ENCODE results near the gene OSTF1.

OSTF1 gene, protein sequence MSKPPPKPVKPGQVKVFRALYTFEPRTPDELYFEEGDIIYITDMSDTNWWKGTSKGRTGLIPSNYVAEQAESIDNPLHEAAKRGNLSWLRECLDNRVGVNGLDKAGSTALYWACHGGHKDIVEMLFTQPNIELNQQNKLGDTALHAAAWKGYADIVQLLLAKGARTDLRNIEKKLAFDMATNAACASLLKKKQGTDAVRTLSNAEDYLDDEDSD

DNA sequence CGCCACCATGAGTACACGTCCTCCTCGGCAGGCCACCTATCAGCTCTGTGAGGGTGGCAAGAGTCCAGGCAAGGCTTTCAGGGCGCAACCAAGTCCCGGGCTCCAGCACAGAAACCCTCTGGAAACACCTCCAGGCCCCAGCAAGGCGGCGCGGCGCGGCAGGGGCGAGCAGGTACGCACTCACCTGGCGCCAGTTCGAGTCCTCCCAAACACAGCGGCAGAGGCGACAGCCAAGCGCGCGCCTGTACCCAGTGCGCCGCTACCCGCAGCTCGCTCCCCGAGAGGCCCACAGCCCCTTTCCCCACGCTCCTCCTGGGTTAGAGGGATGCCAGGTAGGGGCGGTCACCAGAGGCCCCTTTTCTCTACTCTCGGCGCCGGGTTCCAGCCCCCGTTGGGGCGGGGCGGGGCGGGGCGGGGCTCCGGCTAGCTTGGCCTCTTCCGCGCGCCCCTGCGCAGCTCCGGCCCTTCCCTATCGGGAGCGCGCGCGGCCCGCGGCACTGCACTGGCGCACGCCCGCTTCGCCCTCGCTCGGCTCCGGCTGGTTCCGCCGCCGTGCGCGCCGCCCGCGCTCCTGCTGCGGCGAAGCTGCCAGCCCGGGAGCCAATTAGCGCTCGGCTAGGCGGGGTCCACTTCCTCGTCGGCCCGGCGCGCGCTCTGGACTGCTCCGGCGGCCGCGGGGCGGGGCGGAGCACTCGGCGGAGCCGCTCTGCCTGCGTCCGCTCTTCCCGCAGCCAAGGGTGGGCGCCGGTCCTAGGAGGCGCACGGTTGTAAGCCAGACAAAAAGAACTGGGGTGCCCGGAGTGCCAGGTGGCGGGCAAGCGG is at the start of gene OSTF1, which contains the start of gene NMRK1:
Gene OSTF1 (plus strand): TSS at position 691 of the 822 bp plus-strand sequence. CDS start 179 bp downstream, outside the sequence.
Gene NMRK1 (minus strand): TSS at position 332 of the 822 bp plus-strand sequence. CDS start 5,040 bp downstream, outside the sequence.
- H3K4me3 ChIP-seq: peak within 1 kb of the TSS; percentile 63 to 95 (median 85)
- H3K27ac ChIP-seq: peak within 1 kb of the TSS; percentile 89 to 99 (median 95)

DNA sequence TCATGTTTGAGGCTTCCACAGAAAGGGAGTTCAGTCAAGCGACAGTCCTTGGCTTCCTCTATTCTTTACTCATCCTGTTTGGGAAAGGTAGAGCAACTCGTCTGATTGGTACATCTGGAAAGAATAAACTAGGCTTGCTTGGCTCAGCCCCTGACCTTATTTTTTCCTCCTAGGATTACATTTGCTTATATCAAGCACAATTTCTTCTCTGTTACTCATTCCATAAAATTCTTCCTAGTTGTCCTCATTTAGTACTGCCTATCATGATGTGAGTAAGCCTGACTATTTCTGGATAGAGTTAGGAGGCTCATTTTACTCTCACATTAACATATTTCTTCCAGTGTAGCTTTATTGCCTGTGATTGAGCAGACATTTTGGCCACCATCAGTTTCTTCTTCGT is 49.3 kb upstream of the OSTF1 start:
- Histone ChIP-seq H3K4me3 (no peak overlapping the region), H3K27ac (peak overlapping the region in 3 of 21 experiments; percentile 34 to 67 (median 52))

DNA sequence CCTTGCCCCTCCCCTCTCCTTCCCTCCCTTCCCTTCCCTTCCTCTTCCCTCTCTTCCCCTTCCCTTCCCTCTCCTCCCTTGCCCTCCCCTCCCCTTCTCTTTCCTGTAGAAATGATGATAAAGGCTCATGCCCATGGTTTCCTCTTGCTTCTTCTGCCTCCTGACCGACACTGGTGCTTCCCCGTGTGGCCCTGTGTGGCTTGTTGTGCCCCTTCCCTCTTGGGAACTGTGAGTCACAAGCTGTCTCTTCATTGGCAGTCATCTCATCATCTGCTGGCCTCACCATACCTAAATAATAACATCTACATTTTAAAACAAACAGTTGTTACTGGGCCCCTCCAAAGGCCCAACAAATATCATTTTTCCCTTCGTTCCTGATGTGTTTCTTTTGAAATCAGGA is 48.5 kb upstream of the OSTF1 start:
- Histone ChIP-seq H3K27ac (peak overlapping the region in 4 of 21 experiments; percentile 34 to 67 (median 48)), H3K4me3 (no peak overlapping the region)

DNA sequence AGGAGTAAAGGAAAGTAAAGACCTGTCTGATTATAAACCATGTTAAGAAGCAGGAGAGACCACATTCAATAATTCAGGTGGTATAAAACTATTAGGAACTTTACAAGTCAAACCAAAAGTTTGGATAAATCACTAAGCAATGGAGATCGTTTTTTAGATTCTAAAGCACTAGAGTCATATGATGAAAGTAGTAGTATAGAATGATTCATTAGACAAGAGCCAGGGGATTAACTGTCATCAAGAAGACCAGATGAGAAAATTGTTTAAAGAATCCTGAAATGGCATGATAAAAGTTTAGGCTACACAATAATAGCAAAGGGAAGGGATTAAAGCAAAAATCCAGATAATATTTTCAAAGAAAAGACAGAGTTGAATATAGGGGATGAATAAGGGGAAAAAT is 47.3 kb upstream of the OSTF1 start:
- H3K27ac ChIP-seq: no peak overlapping the region
- H3K4me3 ChIP-seq: no peak overlapping the region

DNA sequence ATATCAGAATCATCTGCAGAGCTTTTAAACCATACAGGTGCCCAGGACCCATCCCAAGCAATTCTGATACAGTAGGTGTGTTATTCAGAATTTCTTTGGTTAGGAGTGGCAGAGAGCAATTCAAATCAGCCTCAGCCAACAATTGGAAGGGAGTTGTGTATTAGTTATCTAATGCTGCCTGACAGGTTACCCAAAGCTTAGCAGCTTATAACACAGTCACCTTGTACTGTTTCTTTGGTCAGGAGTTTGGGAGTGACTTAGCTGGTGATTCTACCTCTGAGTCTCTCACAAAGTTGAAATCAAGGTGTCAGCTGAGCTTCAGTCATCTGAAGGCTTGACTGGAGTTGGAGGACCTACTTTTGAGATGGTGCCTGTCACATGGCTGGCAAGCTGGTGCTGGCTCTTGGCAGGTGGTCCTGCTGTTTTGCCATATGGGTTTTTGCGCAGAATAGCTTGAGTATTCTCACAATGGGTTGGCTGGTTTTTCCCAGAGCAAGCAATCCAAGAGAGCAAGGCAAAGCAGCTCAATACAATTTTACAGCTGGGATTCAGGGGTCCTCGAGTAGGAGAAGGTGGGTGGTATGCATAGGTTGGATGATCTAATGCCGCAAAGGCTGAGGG is 41.5 kb upstream of the OSTF1 start:
- Histone ChIP-seq H3K27ac (no peak overlapping the region), H3K4me3 (no peak overlapping the region)

DNA sequence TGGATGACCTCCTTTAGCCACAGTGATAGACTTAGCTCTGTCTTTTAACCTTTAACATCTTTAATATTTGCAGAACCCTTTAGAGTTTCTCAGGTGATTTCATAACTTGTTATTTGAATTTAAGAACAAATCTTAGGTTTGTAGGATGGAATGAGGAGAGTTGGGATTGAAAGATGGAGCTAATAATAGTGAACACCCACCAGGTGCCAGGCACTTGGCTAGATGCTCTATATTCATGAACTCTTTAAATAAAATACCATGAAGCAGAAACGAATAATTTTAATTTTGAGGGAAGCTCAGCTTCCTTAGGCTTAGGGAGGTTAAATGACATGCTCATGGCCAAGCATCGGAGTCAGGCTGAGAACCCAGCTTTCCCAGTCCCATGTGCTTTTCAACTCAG is 40.8 kb upstream of the OSTF1 start:
- Histone ChIP-seq H3K27ac (no peak overlapping the region), H3K4me3 (no peak overlapping the region)

DNA sequence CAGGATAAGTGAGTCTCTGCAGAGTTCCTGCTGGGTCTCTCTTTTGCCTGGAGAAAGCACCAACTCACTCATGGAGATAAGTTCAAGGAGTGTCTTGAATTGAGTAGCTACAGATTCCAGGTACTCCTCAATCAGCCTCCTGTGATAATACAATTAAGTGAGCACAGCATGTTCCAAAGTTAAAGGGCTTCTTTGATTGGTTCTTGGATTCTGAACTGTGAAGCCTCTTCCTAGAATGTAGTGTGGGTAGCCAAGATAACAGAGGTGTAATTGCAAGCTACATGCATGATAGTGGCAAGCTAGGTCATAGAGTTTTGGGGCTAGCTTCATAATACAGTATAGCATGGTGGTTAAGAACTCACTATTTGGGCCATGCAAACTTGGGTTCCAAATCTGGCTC is 37.0 kb upstream of the OSTF1 start:
- Histone ChIP-seq H3K4me3 (no peak overlapping the region), H3K27ac (no peak overlapping the region)

DNA sequence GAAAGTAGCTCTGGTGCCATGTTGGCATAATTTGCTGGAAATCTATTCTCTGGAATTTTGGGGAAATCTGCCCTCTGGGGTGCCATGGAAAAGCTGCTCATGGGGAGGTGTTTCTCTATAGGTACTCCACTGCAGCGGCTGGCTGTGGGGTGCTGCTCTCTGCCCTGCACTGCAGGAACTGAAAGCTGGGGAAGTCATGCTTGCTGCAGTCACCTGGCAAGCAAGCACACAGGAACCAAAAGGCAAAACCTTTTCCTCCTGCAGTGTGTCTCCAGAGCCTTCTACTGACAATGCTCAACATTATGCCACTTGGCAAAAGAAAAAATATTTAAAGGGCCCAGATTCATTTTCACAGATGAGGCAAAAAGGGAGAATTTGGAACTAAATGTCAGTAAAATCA is 34.4 kb upstream of the OSTF1 start:
- H3K4me3 ChIP-seq: no peak overlapping the region
- no peak overlapping the region for H3K27ac ChIP-seq

DNA sequence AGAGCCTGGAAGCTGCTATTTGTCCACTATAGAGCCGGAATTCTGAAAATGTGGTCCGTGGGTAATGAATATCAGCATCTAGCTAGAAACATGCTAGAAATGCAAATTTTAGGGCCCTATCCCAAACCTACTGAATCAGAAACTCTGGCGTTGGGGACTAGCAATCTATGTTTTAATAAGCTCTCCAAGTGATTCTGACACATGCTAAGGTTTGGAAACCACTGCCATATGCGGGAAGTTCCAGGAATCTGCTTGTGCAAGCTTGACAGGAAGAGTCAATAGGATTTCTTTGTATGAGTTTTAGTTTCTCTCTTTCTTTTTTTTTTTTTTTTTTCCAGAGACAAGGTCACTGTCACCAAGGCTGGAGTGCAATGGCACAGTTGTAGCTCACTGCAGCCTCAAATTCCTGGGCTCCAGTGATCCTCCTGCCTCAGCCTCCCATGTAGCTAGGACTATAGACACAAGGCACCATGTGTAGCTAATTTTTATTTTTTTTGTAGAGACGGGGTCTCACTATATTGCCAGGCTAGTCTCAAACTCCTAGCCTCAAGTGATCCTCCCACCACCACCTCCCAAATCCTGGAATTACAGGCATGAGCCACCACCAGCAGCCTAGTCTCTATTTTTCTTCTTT is 33.8 kb upstream of the OSTF1 start:
- no peak overlapping the region for H3K27ac ChIP-seq
- H3K4me3 ChIP-seq: no peak overlapping the region

DNA sequence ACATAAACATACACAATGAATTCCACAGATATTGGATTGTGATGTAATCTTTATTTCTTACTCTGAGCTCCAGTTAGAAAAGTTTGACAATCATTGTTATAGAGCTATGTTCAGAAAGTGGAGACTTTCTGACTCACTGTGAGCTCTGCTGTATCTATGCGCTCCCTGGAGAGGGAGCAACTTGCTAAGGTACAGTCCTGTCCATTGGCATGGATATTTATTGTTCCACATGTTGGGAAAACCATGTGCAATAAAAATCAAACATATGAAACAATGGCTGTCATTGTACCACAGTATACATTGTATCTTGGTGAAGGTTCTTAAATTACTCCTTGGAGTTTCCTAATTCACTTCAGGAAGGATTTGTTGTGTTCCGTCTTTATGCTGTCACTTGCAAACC is 27.1 kb upstream of the OSTF1 start:
- H3K27ac ChIP-seq: no peak overlapping the region
- no peak overlapping the region for H3K4me3 ChIP-seq

DNA sequence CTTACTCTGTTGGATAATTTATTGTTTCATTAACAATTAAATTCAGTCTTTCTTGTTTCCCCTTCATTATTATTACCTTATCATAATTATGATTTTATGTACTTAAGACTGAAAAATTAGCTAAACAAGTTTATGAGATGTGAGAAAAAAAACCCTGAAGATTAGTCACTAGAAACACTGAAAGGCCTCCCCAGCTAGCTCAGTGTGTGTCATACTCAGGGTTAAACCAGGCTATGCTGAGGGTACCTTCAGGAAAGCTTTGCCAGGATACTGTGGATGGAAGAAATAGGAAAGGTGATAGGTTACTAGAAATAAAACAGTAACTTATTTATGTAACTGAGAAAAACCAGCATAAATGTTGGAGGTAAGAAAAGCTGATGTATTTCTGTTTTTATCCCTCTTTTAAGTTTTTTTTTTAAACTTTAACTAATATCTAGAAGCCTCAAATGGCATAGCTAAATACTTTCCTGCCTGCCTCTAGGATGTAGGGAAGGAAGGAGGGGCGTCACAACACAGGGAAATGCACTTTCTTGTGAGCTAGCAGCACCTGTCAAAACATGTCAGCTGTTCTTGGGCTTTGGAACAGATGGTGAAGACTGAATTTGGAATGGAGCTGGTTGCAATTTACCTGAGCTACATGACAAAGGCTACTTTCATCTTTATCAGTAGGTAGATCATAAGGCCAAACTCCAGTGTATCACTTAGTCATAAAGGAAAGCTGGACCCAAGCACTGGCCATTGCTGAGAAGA is 24.6 kb upstream of the OSTF1 start:
- no peak overlapping the region for H3K4me3 ChIP-seq
- peak overlapping the region in 7 of 21 experiments; percentile 23 to 68 (median 42) for H3K27ac ChIP-seq

DNA sequence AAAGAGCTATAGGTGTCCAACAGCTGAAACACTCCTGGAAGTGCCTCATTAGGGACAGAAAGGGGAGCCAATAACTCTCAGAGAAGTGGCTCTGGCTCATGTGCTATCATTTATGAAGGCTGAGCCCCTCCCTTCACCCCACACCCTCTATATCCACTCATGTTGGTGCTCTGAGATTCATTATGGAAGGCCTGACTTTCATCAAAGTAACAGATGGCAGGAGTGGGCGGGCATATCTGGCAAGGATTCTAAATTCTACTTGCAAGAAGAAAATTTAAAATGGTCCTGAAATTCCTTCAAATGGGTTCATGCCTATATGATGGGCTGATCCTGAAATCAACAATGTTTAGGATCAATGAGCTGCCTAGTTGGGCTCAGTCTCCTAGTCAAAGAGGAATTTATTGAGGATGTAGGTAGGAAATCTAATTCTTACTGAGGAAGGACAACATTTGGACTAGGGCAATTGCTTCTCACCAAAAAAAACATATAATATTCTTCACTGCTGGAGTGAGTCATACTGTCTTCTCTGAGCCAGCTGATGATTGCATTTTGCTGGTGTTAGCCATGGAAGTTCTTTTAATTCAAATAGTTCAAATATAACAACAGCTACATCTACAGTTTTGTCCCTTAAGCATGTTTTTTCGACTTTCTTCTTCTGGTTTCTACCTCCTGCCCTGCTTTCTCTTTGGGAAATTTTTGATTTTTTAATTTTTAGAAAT is 23.8 kb upstream of the OSTF1 start:
- H3K27ac ChIP-seq: peak overlapping the region in 9 of 21 experiments; percentile 14 to 68 (median 32)
- H3K4me3 ChIP-seq: no peak overlapping the region

DNA sequence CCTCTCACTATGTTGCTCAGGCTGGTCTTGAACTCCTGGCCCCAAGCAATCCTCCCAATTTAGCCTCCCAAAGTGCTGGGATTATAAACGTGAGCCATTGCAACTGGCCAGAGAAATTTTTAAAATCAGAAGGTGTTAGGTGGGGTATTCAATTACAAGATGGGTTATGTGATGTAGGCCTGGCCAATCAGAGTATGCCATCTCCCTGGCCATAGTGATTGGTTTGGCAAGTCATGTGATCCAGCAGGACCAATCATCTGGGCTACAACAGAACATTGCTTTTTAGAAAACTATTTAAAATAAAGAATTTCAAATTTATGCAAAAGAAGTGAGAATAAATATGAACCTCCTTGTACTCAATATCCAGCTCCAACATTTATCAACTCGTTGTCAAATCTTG is 22.8 kb upstream of the OSTF1 start:
- no peak overlapping the region for H3K4me3 ChIP-seq
- no peak overlapping the region for H3K27ac ChIP-seq

DNA sequence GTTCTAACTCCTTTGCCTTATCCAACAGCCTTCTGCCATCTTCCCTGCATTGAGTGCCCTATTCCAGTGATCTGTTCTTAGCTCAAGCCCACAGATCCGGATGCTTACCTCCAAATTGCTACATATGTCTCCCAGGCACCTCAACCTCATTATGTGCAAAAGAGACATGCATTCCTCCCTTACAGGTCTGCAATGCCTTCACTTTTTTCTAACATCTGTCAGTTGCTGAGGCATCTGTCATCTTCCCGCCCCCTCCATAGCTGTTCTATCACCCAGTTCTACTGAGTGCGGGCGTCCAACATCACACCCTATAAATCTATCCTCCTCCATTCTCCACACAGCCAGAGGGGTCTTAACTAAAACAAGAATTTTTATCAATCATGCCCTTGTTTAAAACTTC is 20.4 kb upstream of the OSTF1 start:
- no peak overlapping the region for H3K27ac ChIP-seq
- no peak overlapping the region for H3K4me3 ChIP-seq

DNA sequence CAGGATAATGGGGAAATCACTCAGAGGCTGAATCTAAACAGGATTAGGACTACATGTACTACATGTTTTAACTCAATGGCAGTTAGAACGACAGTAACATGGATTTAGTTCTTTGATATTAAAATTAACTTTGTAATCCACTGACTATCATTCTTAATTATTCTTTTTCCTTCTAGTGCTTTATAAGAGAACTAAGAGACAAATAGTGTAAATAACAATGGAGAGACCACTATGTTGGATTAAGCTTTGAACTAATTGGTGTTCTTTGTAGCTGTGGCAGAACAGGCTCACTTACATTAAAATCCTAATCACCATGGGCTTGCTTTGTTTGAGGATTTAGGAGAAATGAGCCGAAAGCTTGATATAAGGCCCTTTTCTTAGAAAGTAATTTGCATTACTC is 19.1 kb upstream of the OSTF1 start:
- Histone ChIP-seq H3K4me3 (no peak overlapping the region), H3K27ac (no peak overlapping the region)

DNA sequence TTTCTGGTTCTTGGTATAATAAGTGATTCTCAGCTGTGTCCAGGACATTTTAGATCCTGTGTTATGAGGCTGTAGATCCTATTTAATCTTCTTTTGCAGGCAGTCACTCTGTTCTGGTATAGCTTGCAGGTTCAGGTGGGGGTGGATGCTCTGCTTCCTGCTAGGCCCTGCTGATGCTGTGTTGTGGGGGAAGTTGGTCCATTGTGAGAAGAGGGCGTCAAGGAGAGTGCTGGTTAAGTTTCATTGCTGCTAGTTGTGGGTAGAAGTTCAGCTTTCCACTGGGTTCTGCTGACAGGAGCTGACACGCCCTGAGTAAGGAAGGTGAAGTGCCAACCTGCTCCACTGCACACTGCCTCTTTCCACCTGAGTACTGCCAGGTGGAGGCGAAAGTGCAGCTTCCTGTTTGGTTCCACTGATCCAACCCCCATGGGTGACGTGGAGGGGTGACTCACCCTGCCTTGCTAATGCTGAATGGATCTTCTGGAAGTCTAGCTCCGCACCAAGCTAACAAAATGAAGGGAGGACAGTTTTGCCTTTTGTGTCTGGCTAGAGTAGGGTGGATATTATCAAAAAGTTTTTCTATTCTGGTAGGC is 16.7 kb upstream of the OSTF1 start:
- no peak overlapping the region for H3K4me3 ChIP-seq
- H3K27ac ChIP-seq: peak overlapping the region in 8 of 21 experiments; percentile 21 to 67 (median 53)

DNA sequence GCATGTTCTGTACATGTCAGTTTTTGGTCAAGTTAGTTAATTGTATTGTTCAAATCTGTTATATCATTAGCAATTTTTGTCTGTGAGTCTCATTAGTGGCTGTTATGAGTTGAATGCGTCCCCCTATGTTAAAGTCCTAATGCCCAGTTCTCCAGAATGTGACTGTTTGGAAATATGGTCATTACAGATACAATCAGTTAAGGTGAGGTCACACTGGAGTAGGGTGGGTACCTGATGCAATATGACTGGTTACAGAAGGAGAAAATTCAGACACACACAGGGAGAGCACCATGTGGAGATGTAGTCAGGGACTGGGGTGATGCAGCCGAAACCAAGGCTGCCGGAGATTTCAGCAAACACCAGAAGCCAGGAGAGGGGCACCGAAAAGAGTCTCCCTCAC is 15.4 kb upstream of the OSTF1 start:
- Histone ChIP-seq H3K27ac (no peak overlapping the region), H3K4me3 (no peak overlapping the region)

DNA sequence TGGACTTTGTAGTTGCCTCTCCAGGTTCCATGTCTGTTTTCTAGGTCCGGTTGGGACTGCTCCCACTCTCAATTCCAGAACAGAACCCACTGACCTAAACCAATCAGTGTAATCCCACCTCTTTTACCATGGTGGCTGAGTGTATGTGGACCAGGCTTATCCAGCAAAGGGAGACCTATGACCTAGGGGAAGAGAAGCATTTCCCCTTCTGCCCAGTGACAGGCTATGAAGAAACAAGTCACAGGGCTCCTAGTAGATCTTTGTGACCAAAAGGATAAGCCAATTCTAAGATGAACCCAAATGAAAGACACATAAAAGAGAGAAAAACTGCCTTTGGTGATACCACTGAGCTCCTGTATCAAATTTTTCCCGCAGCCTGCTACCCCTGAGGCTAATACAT is 6.7 kb upstream of the OSTF1 start:
- Histone ChIP-seq H3K4me3 (no peak overlapping the region), H3K27ac (no peak overlapping the region)
